Vagina (tissue), 2 donors: ENCODE data around the gene CCDC112.

Experiments
- POLR2AphosphoS5 ChIP-seq, 2 donors: sonication (generic); formaldehyde crosslinking; IDR thresholded peaks; one replicate each; pipeline ENCODE4 v1.9.0; 2017; ENCODE audit warnings: antibody characterized with exemption in 2 of 2, mild to moderate bottlenecking in 2 of 2, low read depth in 1 of 2; ENCODE audit not compliant: insufficient read depth in 1 of 2
- TF ChIP-seq, protein P1 (sequence below), 3 experiments: fragments of 450-650 bp in 2 of 3; fragments of 200-600 bp in 1 of 3; sonication (generic) in 1 of 3; IDR thresholded peaks; one replicate each; pipeline ENCODE4 v1.5.1; 2017 to 2019; ENCODE audit warnings: antibody characterized with exemption in 3 of 3, mild to moderate bottlenecking in 2 of 3, moderate library complexity in 2 of 3

DNA sequence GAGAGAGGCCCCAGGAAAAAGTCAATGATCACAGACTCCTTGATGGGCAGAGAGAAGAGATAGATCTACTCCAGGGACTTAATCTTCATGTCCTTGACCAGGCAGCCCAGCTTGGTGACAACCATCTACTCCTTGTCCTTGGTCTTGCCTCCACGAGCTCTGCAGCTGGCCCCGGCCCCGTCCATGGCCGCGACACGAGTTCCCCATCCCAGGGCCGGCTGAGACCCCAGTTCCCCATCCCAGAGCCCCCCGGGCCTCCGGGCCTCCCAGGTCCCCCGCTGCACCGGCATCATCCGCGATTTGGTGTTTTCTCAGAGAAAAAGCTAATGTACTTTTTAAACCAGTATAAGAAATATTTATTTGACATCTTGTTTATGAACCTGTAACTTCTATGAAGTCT is 31.2 kb downstream of the CCDC112 start:
- TF ChIP-seq, protein P1, sequence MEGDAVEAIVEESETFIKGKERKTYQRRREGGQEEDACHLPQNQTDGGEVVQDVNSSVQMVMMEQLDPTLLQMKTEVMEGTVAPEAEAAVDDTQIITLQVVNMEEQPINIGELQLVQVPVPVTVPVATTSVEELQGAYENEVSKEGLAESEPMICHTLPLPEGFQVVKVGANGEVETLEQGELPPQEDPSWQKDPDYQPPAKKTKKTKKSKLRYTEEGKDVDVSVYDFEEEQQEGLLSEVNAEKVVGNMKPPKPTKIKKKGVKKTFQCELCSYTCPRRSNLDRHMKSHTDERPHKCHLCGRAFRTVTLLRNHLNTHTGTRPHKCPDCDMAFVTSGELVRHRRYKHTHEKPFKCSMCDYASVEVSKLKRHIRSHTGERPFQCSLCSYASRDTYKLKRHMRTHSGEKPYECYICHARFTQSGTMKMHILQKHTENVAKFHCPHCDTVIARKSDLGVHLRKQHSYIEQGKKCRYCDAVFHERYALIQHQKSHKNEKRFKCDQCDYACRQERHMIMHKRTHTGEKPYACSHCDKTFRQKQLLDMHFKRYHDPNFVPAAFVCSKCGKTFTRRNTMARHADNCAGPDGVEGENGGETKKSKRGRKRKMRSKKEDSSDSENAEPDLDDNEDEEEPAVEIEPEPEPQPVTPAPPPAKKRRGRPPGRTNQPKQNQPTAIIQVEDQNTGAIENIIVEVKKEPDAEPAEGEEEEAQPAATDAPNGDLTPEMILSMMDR (IDR thresholded peaks at IDR 0.05): no peak
- no peak for TF ChIP-seq POLR2AphosphoS5 (IDR thresholded peaks at IDR 0.05; ENCODE audit: insufficient read depth in 1 of 2, low read depth in 1 of 2)
